ENCODE data around the gene GYPA. TPM values are rescaled to one million over a fixed set of nuclear protein-coding genes. Genes with fewer than 3 reads are reported as not detected.

Gene GYPA
- total and polyA plus RNA-seq, 2 of the 4 experiments (the other 2 are of a cell fraction) = not detected

DNA sequence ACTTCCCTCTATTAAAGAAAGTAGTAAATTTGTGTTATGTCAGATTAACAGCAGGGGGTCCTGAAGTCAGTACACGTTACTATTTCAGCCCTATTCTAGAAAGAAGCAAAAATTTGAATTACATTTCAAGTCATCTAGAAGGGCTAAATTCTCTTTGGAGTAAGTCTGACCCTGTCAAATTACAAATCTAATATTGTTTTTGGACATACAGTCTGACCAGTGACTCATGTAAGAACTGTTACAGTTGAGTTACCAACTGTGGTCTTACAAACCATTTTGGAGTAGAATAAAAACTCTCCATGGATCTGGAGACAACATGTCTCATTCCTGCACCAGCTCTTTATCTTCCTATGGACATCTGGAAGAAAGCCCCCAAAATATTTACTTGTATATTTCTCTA is 36.0 kb upstream of the GYPA start:
- no peak overlapping the region for H2BK20ac ChIP-seq (ENCODE audit: low read depth, low read length)
- no peak overlapping the region for H3K9ac ChIP-seq (ENCODE audit: low read depth, low read length)
- H3K18ac ChIP-seq (ENCODE audit: low read depth, low read length) = no peak overlapping the region
- no peak overlapping the region for H3K27ac ChIP-seq (ENCODE audit: insufficient read depth, low read length)
- no peaks in the 10 kb centered on the region for H3K36me3 ChIP-seq (ENCODE audit: control insufficient read depth, insufficient read depth, low read length)
- no peak overlapping the region for H2AFZ ChIP-seq (replicated peaks; ENCODE audit: low read length, poor library complexity)
- no peak overlapping the region for H3K4me2 ChIP-seq (ENCODE audit: low read depth, low read length)
- intact Hi-C loops (cut with micrococcal nuclease) (loop anchor here (10.0 kb wide), 1 partner anchor 1038 kb away; no protein-coding TSS in a partner anchor), dilution Hi-C loops (cut with HindIII; ENCODE audit: low sequenced_read_pairs, unreplicated experiment) (no loop called here), in situ Hi-C loops (cut with MboI; ENCODE audit: low sequenced_read_pairs) (loop anchor here (10.0 to 25.0 kb wide), 3 partner anchors 586 to 1411 kb away; no protein-coding TSS in a partner anchor)
- no peak overlapping the region for H2BK120ac ChIP-seq (ENCODE audit: low read depth, low read length)
- H3K79me1 ChIP-seq (ENCODE audit: low read depth in 1 of 2, low read length in 2 of 2) = no peaks in the 10 kb centered on the region
- no peaks in the 10 kb centered on the region for H3K9me1 ChIP-seq (ENCODE audit: insufficient read depth, low read length)
- no peak overlapping the region for H4K5ac ChIP-seq (ENCODE audit: low read depth, low read length)
- CTCF ChIA-PET = no interaction called here
- no peak overlapping the region for H3K4me3 ChIP-seq (ENCODE audit: insufficient read depth, low read depth, low read length)
- H3K4me1 ChIP-seq (ENCODE audit: control insufficient read depth, insufficient read depth, low read length) = no peaks in the 10 kb centered on the region
- H4K8ac ChIP-seq (ENCODE audit: low read depth in 2 of 2, low read length in 2 of 2) = no peak overlapping the region
- no peak overlapping the region for H2BK15ac ChIP-seq (ENCODE audit: low read depth, low read length)
- no CpG with 5 or more reads among the region's 1 CpG for WGBS, 2 experiments (ENCODE audit: extremely low coverage in 2 of 2, insufficient read length in 1 of 2)
- H2AK5ac ChIP-seq (ENCODE audit: low read depth, low read length) = no peak overlapping the region
- no peak overlapping the region for H3K23ac ChIP-seq (ENCODE audit: low read depth, low read length)
- H2BK5ac ChIP-seq (ENCODE audit: low read depth, low read length, poor library complexity, severe bottlenecking) = no peak overlapping the region
- no peak overlapping the region for H3K14ac ChIP-seq (replicated peaks; ENCODE audit: low read depth, low read length)
- H3K4ac ChIP-seq (ENCODE audit: low read depth, low read length) = no peak overlapping the region
- H3K9me3 ChIP-seq (ENCODE audit: control insufficient read depth, insufficient read depth, low read length) = no peaks in the 10 kb centered on the region
- no peaks in the 10 kb centered on the region for H3K27me3 ChIP-seq (ENCODE audit: control insufficient read depth, insufficient read depth, low read length)
- POLR2A ChIA-PET (ENCODE audit: unreplicated experiment) = no interaction called here
- no peak for DNase-seq
- no peak overlapping the region for H2AK9ac ChIP-seq (replicated peaks; ENCODE audit: low read depth, low read length, poor library complexity)
- no TSS peak for BruUV-seq (replicated peaks)
- no peak overlapping the region for H3K56ac ChIP-seq (ENCODE audit: extremely low read depth, insufficient read depth, low read length)
- TF ChIP-seq RAD21 (IDR thresholded peaks at IDR 0.05; ENCODE audit: low read length) (no peak), MAFK (IDR thresholded peaks at IDR 0.05; ENCODE audit: low read depth, low read length) (no peak), CEBPB (IDR thresholded peaks at IDR 0.05; ENCODE audit: low read depth, low read length) (no peak)
- ATAC-seq (ENCODE audit: low read depth) = no peak
- no peak overlapping the region for H4K91ac ChIP-seq (ENCODE audit: insufficient read depth, low read depth, low read length)
- H4K20me1 ChIP-seq (ENCODE audit: insufficient read depth, low read length) = no peaks in the 10 kb centered on the region

All from IMR-90 (cell line).